ENCODE measurements around the gene HDDC3.

- TF ChIP-seq CTCF (IDR thresholded peaks at IDR 0.05; ENCODE audit: insufficient read depth, low read depth, low read length), result no peak
- TF ChIP-seq EZH2 (IDR thresholded peaks at IDR 0.05; ENCODE audit: insufficient read depth, low read length), result no peak
Observed at GRCh38 chr15:90967206-90967605, 34.9 kb upstream of the HDDC3 start.
